H9 (cell line): ENCODE data around the gene VPS9D1. TPM values are rescaled to one million over a fixed set of nuclear protein-coding genes. Genes with fewer than 3 reads are reported as not detected.

ENCODE experiments used
- DNase-seq: peaks from one replicate; pipeline ENCODE4 v3.0.0-alpha.2; 2017
- H2AFZ ChIP-seq: one replicate; pipeline ENCODE4 v1.6.1; 2013; ENCODE audit warnings: mild to moderate bottlenecking, low read length, control low read depth, moderate library complexity
- H2AK5ac ChIP-seq: 2 replicates; pipeline ENCODE4 v1.6.1; 2013; ENCODE audit warnings: low read length, control low read depth, mixed read lengths; ENCODE audit not compliant: insufficient read length
- H2BK120ac ChIP-seq: one replicate; pipeline ENCODE4 v1.6.1; 2013; ENCODE audit warnings: low read depth, mild to moderate bottlenecking, low read length, control low read depth, inconsistent platforms; ENCODE audit not compliant: poor library complexity, severe bottlenecking
- H2BK12ac ChIP-seq: 2 replicates; pipeline ENCODE4 v1.6.1; 2013; ENCODE audit warnings: low read length, control low read depth, mixed read lengths, low read depth; ENCODE audit not compliant: insufficient read length
- H2BK15ac ChIP-seq: 2 replicates; pipeline ENCODE4 v1.6.1; 2013; ENCODE audit warnings: low read depth, low read length, control low read depth
- H2BK20ac ChIP-seq: one replicate; pipeline ENCODE4 v1.6.1; 2013; ENCODE audit warnings: low read depth, mild to moderate bottlenecking, low read length, control low read depth, inconsistent platforms; ENCODE audit not compliant: poor library complexity, severe bottlenecking
- H2BK5ac ChIP-seq: 2 replicates; pipeline ENCODE4 v1.6.1; 2013; ENCODE audit warnings: low read length, control low read depth, mixed read lengths; ENCODE audit not compliant: insufficient read length
- H3K14ac ChIP-seq: 2 replicates; pipeline ENCODE4 v1.6.1; 2013; ENCODE audit warnings: low read length, control low read depth; ENCODE audit not compliant: insufficient read depth
- H3K18ac ChIP-seq: 2 replicates; pipeline ENCODE4 v1.6.1; 2013; ENCODE audit warnings: low read depth, mild to moderate bottlenecking, mixed read lengths, low read length, control low read depth; ENCODE audit not compliant: insufficient read length
- H3K23ac ChIP-seq: 2 replicates; pipeline ENCODE4 v1.6.1; 2013; ENCODE audit warnings: low read length, control low read depth, mixed read lengths, low read depth; ENCODE audit not compliant: insufficient read length
- H3K23me2 ChIP-seq: 2 replicates; pipeline ENCODE4 v1.6.1; 2013; ENCODE audit warnings: low read depth, mild to moderate bottlenecking, mixed read lengths, low read length, control low read depth; ENCODE audit not compliant: insufficient read length, poor library complexity, severe bottlenecking
- H3K27ac ChIP-seq: 2 replicates; pipeline ENCODE4 v1.5.1; 2013; ENCODE audit warnings: low read length, control low read depth, mixed read lengths, low read depth; ENCODE audit not compliant: insufficient read length
- H3K27me3 ChIP-seq: 2 replicates; pipeline ENCODE4 v1.6.1; 2013; ENCODE audit warnings: low read length, control low read depth, inconsistent platforms; ENCODE audit not compliant: insufficient read depth
- H3K4ac ChIP-seq: 2 replicates; pipeline ENCODE4 v1.6.1; 2013; ENCODE audit warnings: low read depth, mild to moderate bottlenecking, control low read depth, inconsistent platforms, low read length, moderate library complexity
- H3K4me1 ChIP-seq: 2 replicates; pipeline ENCODE4 v1.6.1; 2013; ENCODE audit warnings: low read length, control low read depth, inconsistent platforms; ENCODE audit not compliant: insufficient read depth
- H3K4me2 ChIP-seq: 2 replicates; pipeline ENCODE4 v1.6.1; 2013; ENCODE audit warnings: low read length, control low read depth, mixed read lengths; ENCODE audit not compliant: insufficient read length, insufficient read depth
- H3K56ac ChIP-seq: 2 replicates; pipeline ENCODE4 v1.6.1; 2013; ENCODE audit warnings: low read depth, mild to moderate bottlenecking, mixed read lengths, low read length, control low read depth; ENCODE audit not compliant: insufficient read length
- H3K79me1 ChIP-seq: 2 replicates; pipeline ENCODE4 v1.6.1; 2013; ENCODE audit warnings: low read depth, mild to moderate bottlenecking, moderate library complexity, low read length, control low read depth, inconsistent platforms; ENCODE audit not compliant: insufficient read depth, poor library complexity, severe bottlenecking
- H3K79me2 ChIP-seq: 2 replicates; pipeline ENCODE4 v1.6.1; 2013; ENCODE audit warnings: low read length, control low read depth, inconsistent platforms; ENCODE audit not compliant: insufficient read depth
- H3K9ac ChIP-seq: 2 replicates; pipeline ENCODE4 v1.6.1; 2013; ENCODE audit warnings: low read length, control low read depth, mixed read lengths; ENCODE audit not compliant: insufficient read length; ENCODE audit errors: extremely low read depth
- H3K9me3 ChIP-seq: one replicate; pipeline ENCODE4 v1.6.1; 2013; ENCODE audit warnings: low read depth, low read length, inconsistent platforms; ENCODE audit not compliant: control insufficient read depth
- H3T11ph ChIP-seq: one replicate; pipeline ENCODE4 v1.6.1; 2013; ENCODE audit warnings: mild to moderate bottlenecking, low read length, control low read depth, inconsistent platforms
- H4K20me1 ChIP-seq: one replicate; pipeline ENCODE4 v1.6.1; 2013; ENCODE audit not compliant: control insufficient read depth, insufficient read length, insufficient read depth
- H4K5ac ChIP-seq: 2 replicates; pipeline ENCODE4 v1.6.1; 2013; ENCODE audit warnings: low read depth, mild to moderate bottlenecking, mixed read lengths, low read length, control low read depth; ENCODE audit not compliant: insufficient read length
- H4K8ac ChIP-seq: replicated peaks from 2 replicates; pipeline ENCODE4 v1.6.1; 2013; ENCODE audit warnings: low read length, control low read depth, mixed read lengths, low read depth; ENCODE audit not compliant: insufficient read length
- H4K91ac ChIP-seq: 2 replicates; pipeline ENCODE4 v1.6.1; 2013; ENCODE audit warnings: low read depth, mild to moderate bottlenecking, moderate library complexity, mixed read lengths, low read length, control low read depth; ENCODE audit not compliant: insufficient read length
- H3K27ac Mint-ChIP-seq, 3 experiments: 2 replicates in 2 of 3; 3 replicates in 1 of 3; pipeline ENCODE4 v1.8.0; 2020 to 2021; ENCODE audit warnings: mixed read lengths in 3 of 3, mild to moderate bottlenecking in 1 of 3, moderate library complexity in 1 of 3
- H3K27me3 Mint-ChIP-seq: 2 replicates; pipeline ENCODE4 v1.8.0; 2021; ENCODE audit warnings: low read depth, mild to moderate bottlenecking, moderate library complexity, mixed read lengths
- H3K36me3 Mint-ChIP-seq, 3 experiments: 2 replicates in 2 of 3; 3 replicates in 1 of 3; pipeline ENCODE4 v1.8.0; 2020 to 2021; ENCODE audit warnings: low read depth in 3 of 3, mixed read lengths in 3 of 3; ENCODE audit not compliant: insufficient read depth in 1 of 3
- H3K4me1 Mint-ChIP-seq, 2 experiments: 2 replicates each; pipeline ENCODE4 v1.8.0; 2020; ENCODE audit warnings: mixed read lengths in 2 of 2
- H3K4me3 Mint-ChIP-seq, 2 experiments: 2 replicates in 1 of 2; 3 replicates in 1 of 2; pipeline ENCODE4 v1.8.0; 2020 to 2021; ENCODE audit warnings: mild to moderate bottlenecking in 2 of 2, mixed read lengths in 2 of 2, moderate library complexity in 1 of 2
- H3K9me3 Mint-ChIP-seq, 2 experiments: 2 replicates in 1 of 2; 3 replicates in 1 of 2; pipeline ENCODE4 v1.8.0; 2020; ENCODE audit warnings: mild to moderate bottlenecking in 2 of 2, mixed read lengths in 2 of 2, moderate library complexity in 1 of 2
- CTCF ChIP-seq: fragments of 200-600 bp; sonication (generic); conservative IDR thresholded peaks from 3 replicates; pipeline ENCODE4 v1.8.0; 2021; ENCODE audit warnings: antibody characterized with exemption, mild to moderate bottlenecking
- WGBS: extraction: QIAGEN DNeasy Blood & Tissue Kit; methylation state at CpG from one replicate; pipeline ENCODE4 v1.1.7; 2013; ENCODE audit warnings: missing lambda C conversion rate, low lambda C conversion rate, mixed read lengths; ENCODE audit not compliant: insufficient read length; ENCODE audit errors: extremely low coverage; 5-methylcytosine and 5-hydroxymethylcytosine counted together
- total RNA-seq: library from RNA; stranded (reverse); gene quantifications from 2 replicates; pipeline ENCODE4 v1.2.1, GENCODE V29; 2021

VPS9D1 gene
- total RNA-seq, 1 experiment from 2014 or later, result 6.0 TPM

GRCh38 chr16:89678258-89678657 is 42.4 kb downstream of the VPS9D1 start:
- Histone ChIP-seq H3K79me1 (no peaks in the 10 kb centered on the region), H3K4me1 (no peaks in the 10 kb centered on the region), H3K27ac (no peak overlapping the region), H2BK20ac (no peak overlapping the region), H2BK12ac (no peak overlapping the region), H3K56ac (no peak overlapping the region), H4K8ac (no peak overlapping the region), H4K5ac (no peak overlapping the region), H3K23me2 (no peaks in the 10 kb centered on the region), H2BK5ac (no peak overlapping the region), H3K14ac (no peak overlapping the region), H4K20me1 (no peaks in the 10 kb centered on the region), H3K23ac (no peak overlapping the region), H2AK5ac (no peak overlapping the region), H3K9me3 (peaks cover 32% of the 10 kb centered on the region), H3K27me3 (no peaks in the 10 kb centered on the region), H3K4me2 (no peak overlapping the region), H3K79me2 (no peaks in the 10 kb centered on the region), H2AFZ (no peak overlapping the region), H2BK120ac (no peak overlapping the region), H3K18ac (no peak overlapping the region), H4K91ac (no peak overlapping the region), H3T11ph (no peak overlapping the region), H2BK15ac (no peak overlapping the region), H3K9ac (no peak overlapping the region), H3K4ac (no peak overlapping the region)
- Mint-ChIP-seq H3K4me1 (no peaks in the 10 kb centered on the region), H3K9me3 (peaks cover 71 to 81% of the 10 kb centered on the region in 2 experiments), H3K36me3 (peaks cover 41 to 53% (median 52%) of the 10 kb centered on the region in 3 experiments), H3K27me3 (peaks cover 2% of the 10 kb centered on the region; the same call in 1 of the 2 replicates), H3K4me3 (no peak overlapping the region), H3K27ac (no peak overlapping the region)
- no peak for TF ChIP-seq CTCF
- no CpG with 5 or more reads among the region's 2 CpGs for WGBS
- DNase-seq, result no peak
